Hematopoietic multipotent progenitor cell treated with erythropoietin and hydrocortisone succinate and interleukin-3 and kit ligand, for 4 days (in vitro differentiated cells): ENCODE results near the gene SLC2A13.
"Not testable (repeated sequence)": the region's sequence is repeated elsewhere in the genome, so short reads cannot be mapped to it uniquely, and the experiment has no call there.

ENCODE experiments used
- DNase-seq: peaks from one replicate; pipeline ENCODE4 v3.0.0-alpha.2; 2015

SLC2A13 gene

GRCh38 chr12:40104461-40105264 lies 1.2 kb downstream of the SLC2A13 start:
- DNase-seq: peak; percentile 38

GRCh38 chr12:40103043-40103442 lies 2.8 kb downstream of the SLC2A13 start:
- no peak for DNase-seq

- no peak for DNase-seq
Measured at GRCh38 chr12:40101747-40102146, 4.1 kb downstream of the SLC2A13 start.

- DNase-seq: peak; percentile 64
Measured at GRCh38 chr12:40099423-40099853, 6.4 kb downstream of the SLC2A13 start.

GRCh38 chr12:40098406-40099145 lies 7.3 kb downstream of the SLC2A13 start:
- no peak for DNase-seq

- no peak for DNase-seq
Measured at GRCh38 chr12:40093512-40093911, 12.4 kb downstream of the SLC2A13 start.

- DNase-seq: no peak
Measured at GRCh38 chr12:40086471-40086870, 19.4 kb downstream of the SLC2A13 start.

- DNase-seq: no peak
Measured at GRCh38 chr12:40078266-40078665, 27.6 kb downstream of the SLC2A13 start.

- DNase-seq: no peak
Measured at GRCh38 chr12:40075458-40075857, 30.4 kb downstream of the SLC2A13 start.

GRCh38 chr12:40068416-40068815 lies 37.5 kb downstream of the SLC2A13 start:
- no peak for DNase-seq

- DNase-seq: no peak
Measured at GRCh38 chr12:40065636-40066035, 40.2 kb downstream of the SLC2A13 start.

GRCh38 chr12:40063414-40063813 lies 42.5 kb downstream of the SLC2A13 start:
- no peak for DNase-seq

GRCh38 chr12:40058721-40059190 lies 47.1 kb downstream of the SLC2A13 start:
- DNase-seq: no peak

- DNase-seq: no peak
Measured at GRCh38 chr12:40056373-40056772, 49.5 kb downstream of the SLC2A13 start.

- no peak for DNase-seq
Measured at GRCh38 chr12:40055776-40056175, 50.1 kb downstream of the SLC2A13 start.

GRCh38 chr12:40055228-40055579 lies 50.7 kb downstream of the SLC2A13 start:
- DNase-seq: no peak

GRCh38 chr12:40054555-40055227 lies 51.2 kb downstream of the SLC2A13 start:
- no peak for DNase-seq

GRCh38 chr12:40049268-40049667 lies 56.6 kb downstream of the SLC2A13 start:
- DNase-seq: no peak

- DNase-seq: not testable (repeated sequence)
Measured at GRCh38 chr12:40047002-40047401, 58.9 kb downstream of the SLC2A13 start.

- DNase-seq: no peak
Measured at GRCh38 chr12:40045656-40046055, 60.2 kb downstream of the SLC2A13 start.

- no peak for DNase-seq
Measured at GRCh38 chr12:40044396-40044795, 61.5 kb downstream of the SLC2A13 start.

GRCh38 chr12:40039598-40039997 lies 66.3 kb downstream of the SLC2A13 start:
- no peak for DNase-seq

GRCh38 chr12:40038619-40039018 lies 67.3 kb downstream of the SLC2A13 start:
- no peak for DNase-seq

- DNase-seq: no peak
Measured at GRCh38 chr12:40034712-40035111, 71.2 kb downstream of the SLC2A13 start.
